SHP77 treated with DMSO at 0.1 percent for 48 hours (cell line): ENCODE data around the gene CT45A2.
"Not testable (repeated sequence)": the region's sequence is repeated elsewhere in the genome, so short reads cannot be mapped to it uniquely, and the experiment has no call there.

Experiments
- DNase-seq: peaks from one replicate; lab custom pipeline; 2025; lab: John Stamatoyannopoulos, UW

The CT45A2 gene

GRCh38 chrX:135819912-135820311 is at the start of gene CT45A2:
CT45A2 (minus strand) TSS chrX:135820012; CDS start chrX:135816265, 3,747 bp downstream.
- DNase-seq = not testable (repeated sequence)

- DNase-seq = not testable (repeated sequence)
Observed at GRCh38 chrX:135854438-135854837, 34.6 kb upstream of the CT45A2 start, which contains the start of gene CT45A8. CT45A8 (minus strand) TSS chrX:135854538; CDS start chrX:135850783, 3,755 bp downstream.

GRCh38 chrX:135837180-135837579 is 17.4 kb upstream of the CT45A2 start, which contains the start of gene CT45A7:
CT45A7 (minus strand) TSS chrX:135837280; CDS start chrX:135833533, 3,747 bp downstream.
- DNase-seq = not testable (repeated sequence)

- DNase-seq = not testable (repeated sequence)
Observed at GRCh38 chrX:135802687-135803086, 17.1 kb downstream of the CT45A2 start, which contains the start of gene CT45A6. CT45A6 (minus strand) TSS chrX:135802787; CDS start chrX:135798993, 3,794 bp downstream.

GRCh38 chrX:135785403-135785802 is 34.4 kb downstream of the CT45A2 start, which contains the start of gene CT45A5:
CT45A5 (minus strand) TSS chrX:135785503; CDS start chrX:135781729, 3,774 bp downstream.
- DNase-seq = not testable (repeated sequence)

- not testable (repeated sequence) for DNase-seq
Observed at GRCh38 chrX:135768091-135768490, 51.7 kb downstream of the CT45A2 start, which contains the start of gene CT45A3. CT45A3 (minus strand) TSS chrX:135768191; CDS start chrX:135764444, 3,747 bp downstream.
